IMR-90 (cell line): ENCODE measurements around the gene CABP2. TPM values are rescaled to one million over a fixed set of nuclear protein-coding genes. Genes with fewer than 3 reads are reported as not detected.
A peak's percentile ranks its signal among the peaks of the same experiment; 100 is the strongest.

Experiments used
- FOS ChIP-seq: fragments of 150-350 bp; IDR thresholded peaks from 2 replicates; pipeline ENCODE4 v1.6.1; 2016; ENCODE audit warnings: low read depth, low read length
- MAFK ChIP-seq: IDR thresholded peaks from 2 replicates; pipeline ENCODE4 v1.6.1; 2012; ENCODE audit warnings: low read depth, low read length, improper control_type of control experiment
- POLR2A ChIP-seq: IDR thresholded peaks from 2 replicates; pipeline ENCODE4 v1.6.1; 2012; ENCODE audit warnings: mild to moderate bottlenecking, low read depth, low read length
- SMC3 ChIP-seq: fragments of 150-350 bp; IDR thresholded peaks from 2 replicates; pipeline ENCODE4 v1.6.1; 2016; ENCODE audit warnings: low read depth, mild to moderate bottlenecking, antibody characterized with exemption, low read length, moderate library complexity
- polyA plus RNA-seq, 3 experiments: library from polyadenylated mRNA; depleted of rRNA; stranded (reverse); fragments of >200 nt; gene quantifications; 2 replicates each; pipeline ENCODE4 v1.2.3, GENCODE V29; 2012; ENCODE audit warnings: low replicate concordance in 1 of 3
- total RNA-seq: library from RNA; depleted of rRNA; stranded (reverse); fragments of >200 nt; gene quantifications from 2 replicates; pipeline ENCODE4 v1.2.3, GENCODE V29; 2012
- TF ChIP-seq, protein P1 (sequence below): fragments of 150-350 bp; IDR thresholded peaks from 2 replicates; pipeline ENCODE4 v1.6.1; 2017; ENCODE audit warnings: mild to moderate bottlenecking, antibody characterized with exemption, low read length, low read depth

Gene CABP2
- total and polyA plus RNA-seq, 2 of the 4 experiments (the other 2 are of a cell fraction): not detected

- no peak for TF ChIP-seq POLR2A
- TF ChIP-seq FOS: no peak
- TF ChIP-seq SMC3: peak; percentile 89
- TF ChIP-seq MAFK: no peak
- TF ChIP-seq, protein P1, sequence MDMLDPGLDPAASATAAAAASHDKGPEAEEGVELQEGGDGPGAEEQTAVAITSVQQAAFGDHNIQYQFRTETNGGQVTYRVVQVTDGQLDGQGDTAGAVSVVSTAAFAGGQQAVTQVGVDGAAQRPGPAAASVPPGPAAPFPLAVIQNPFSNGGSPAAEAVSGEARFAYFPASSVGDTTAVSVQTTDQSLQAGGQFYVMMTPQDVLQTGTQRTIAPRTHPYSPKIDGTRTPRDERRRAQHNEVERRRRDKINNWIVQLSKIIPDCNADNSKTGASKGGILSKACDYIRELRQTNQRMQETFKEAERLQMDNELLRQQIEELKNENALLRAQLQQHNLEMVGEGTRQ: no peak
These were observed 17.4 kb downstream of the CABP2 start (continued) for GRCh38 chr11:67505605-67506396.
